ENCODE results near the gene ZNF804B. TPM values are rescaled to one million over a fixed set of nuclear protein-coding genes. Genes with fewer than 3 reads are reported as not detected.

The ZNF804B gene
- total and polyA plus RNA-seq, 2 of the 4 experiments (the other 2 are of a cell fraction): not detected

DNA sequence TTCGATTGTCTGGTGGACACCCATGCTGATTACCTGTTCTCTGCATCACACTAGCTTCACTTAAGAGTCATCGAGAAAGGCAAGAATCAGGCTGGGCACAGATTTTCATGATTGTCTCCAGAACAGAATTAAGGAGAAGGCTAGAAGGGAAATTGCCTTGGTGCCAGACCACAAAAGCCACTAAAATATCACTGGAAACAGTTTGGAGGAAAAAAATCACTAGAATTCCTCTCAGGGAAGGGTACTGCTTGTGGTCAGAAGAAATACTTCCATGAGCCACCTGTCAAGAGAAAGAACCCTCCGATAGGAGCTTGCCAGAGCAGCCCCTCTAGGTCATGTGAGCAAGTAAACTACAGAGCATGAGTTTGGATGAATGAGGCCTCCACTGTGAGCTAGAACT is 305.3 kb downstream of the ZNF804B start:
- Histone ChIP-seq H2BK15ac (ENCODE audit: low read depth, low read length) (no peak overlapping the region), H2AFZ (replicated peaks; ENCODE audit: low read length, poor library complexity) (no peak overlapping the region), H2AK9ac (replicated peaks; ENCODE audit: low read depth, low read length, poor library complexity) (no peak overlapping the region), H4K91ac (ENCODE audit: insufficient read depth, low read depth, low read length) (no peak overlapping the region), H4K8ac (ENCODE audit: low read depth in 2 of 2, low read length in 2 of 2) (no peak overlapping the region), H3K36me3 (ENCODE audit: control insufficient read depth, insufficient read depth, low read length) (no peaks in the 10 kb centered on the region), H4K20me1 (ENCODE audit: insufficient read depth, low read length) (no peaks in the 10 kb centered on the region), H3K14ac (replicated peaks; ENCODE audit: low read depth, low read length) (no peak overlapping the region), H3K4ac (ENCODE audit: low read depth, low read length) (no peak overlapping the region), H2AK5ac (ENCODE audit: low read depth, low read length) (no peak overlapping the region), H3K4me1 (ENCODE audit: control insufficient read depth, insufficient read depth, low read length) (no peaks in the 10 kb centered on the region), H3K27ac (ENCODE audit: insufficient read depth, low read length) (no peak overlapping the region), H3K9me3 (ENCODE audit: control insufficient read depth, insufficient read depth, low read length) (peaks cover 12% of the 10 kb centered on the region), H3K23ac (ENCODE audit: low read depth, low read length) (no peak overlapping the region), H2BK120ac (ENCODE audit: low read depth, low read length) (no peak overlapping the region), H3K4me3 (ENCODE audit: insufficient read depth, low read depth, low read length) (no peak overlapping the region), H3K18ac (ENCODE audit: low read depth, low read length) (no peak overlapping the region), H3K27me3 (ENCODE audit: control insufficient read depth, insufficient read depth, low read length) (no peaks in the 10 kb centered on the region), H2BK20ac (ENCODE audit: low read depth, low read length) (no peak overlapping the region), H3K9me1 (ENCODE audit: insufficient read depth, low read length) (no peaks in the 10 kb centered on the region), H3K79me1 (ENCODE audit: low read depth in 1 of 2, low read length in 2 of 2) (no peaks in the 10 kb centered on the region), H4K5ac (ENCODE audit: low read depth, low read length) (no peak overlapping the region), H3K4me2 (ENCODE audit: low read depth, low read length) (no peak overlapping the region), H2BK5ac (ENCODE audit: low read depth, low read length, poor library complexity, severe bottlenecking) (no peak overlapping the region), H3K56ac (ENCODE audit: extremely low read depth, insufficient read depth, low read length) (no peak overlapping the region), H3K9ac (ENCODE audit: low read depth, low read length) (no peak overlapping the region)
- DNase-seq: no peak
- no CpG with 5 or more reads among the region's 3 CpGs for WGBS, 2 experiments (ENCODE audit: extremely low coverage in 2 of 2, insufficient read length in 1 of 2)
- intact Hi-C loops (cut with micrococcal nuclease) (no loop called here), in situ Hi-C loops (cut with MboI; ENCODE audit: low sequenced_read_pairs) (no loop called here), dilution Hi-C loops (cut with HindIII; ENCODE audit: low sequenced_read_pairs, unreplicated experiment) (no loop called here)
- TF ChIP-seq BHLHE40 (IDR thresholded peaks at IDR 0.05; ENCODE audit: low read depth, low read length) (no peak), FOS (IDR thresholded peaks at IDR 0.05; ENCODE audit: low read depth, low read length) (no peak), MAFK (IDR thresholded peaks at IDR 0.05; ENCODE audit: low read depth, low read length) (no peak), RCOR1 (IDR thresholded peaks at IDR 0.05; ENCODE audit: insufficient replicate concordance, low read length) (no peak), NFE2L2 (IDR thresholded peaks at IDR 0.05; ENCODE audit: low read depth, low read length) (no peak), CEBPB (IDR thresholded peaks at IDR 0.05; ENCODE audit: low read depth, low read length) (no peak), MAZ (IDR thresholded peaks at IDR 0.05; ENCODE audit: borderline replicate concordance, low read depth, low read length) (no peak), RFX5 (IDR thresholded peaks at IDR 0.05; ENCODE audit: low read depth, low read length) (no peak), MXI1 (IDR thresholded peaks at IDR 0.05; ENCODE audit: borderline replicate concordance, low read depth, low read length) (no peak), CHD1 (IDR thresholded peaks at IDR 0.05; ENCODE audit: low read depth, low read length) (no peak), RAD21 (IDR thresholded peaks at IDR 0.05; ENCODE audit: low read length) (no peak), POLR2A (IDR thresholded peaks at IDR 0.05; ENCODE audit: low read depth, low read length) (no peak), SMC3 (IDR thresholded peaks at IDR 0.05; ENCODE audit: low read depth, low read length) (no peak)
- TF ChIP-seq, protein P1, sequence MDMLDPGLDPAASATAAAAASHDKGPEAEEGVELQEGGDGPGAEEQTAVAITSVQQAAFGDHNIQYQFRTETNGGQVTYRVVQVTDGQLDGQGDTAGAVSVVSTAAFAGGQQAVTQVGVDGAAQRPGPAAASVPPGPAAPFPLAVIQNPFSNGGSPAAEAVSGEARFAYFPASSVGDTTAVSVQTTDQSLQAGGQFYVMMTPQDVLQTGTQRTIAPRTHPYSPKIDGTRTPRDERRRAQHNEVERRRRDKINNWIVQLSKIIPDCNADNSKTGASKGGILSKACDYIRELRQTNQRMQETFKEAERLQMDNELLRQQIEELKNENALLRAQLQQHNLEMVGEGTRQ (IDR thresholded peaks at IDR 0.05; ENCODE audit: low read depth, low read length): no peak
- TF ChIP-seq, protein P2, sequence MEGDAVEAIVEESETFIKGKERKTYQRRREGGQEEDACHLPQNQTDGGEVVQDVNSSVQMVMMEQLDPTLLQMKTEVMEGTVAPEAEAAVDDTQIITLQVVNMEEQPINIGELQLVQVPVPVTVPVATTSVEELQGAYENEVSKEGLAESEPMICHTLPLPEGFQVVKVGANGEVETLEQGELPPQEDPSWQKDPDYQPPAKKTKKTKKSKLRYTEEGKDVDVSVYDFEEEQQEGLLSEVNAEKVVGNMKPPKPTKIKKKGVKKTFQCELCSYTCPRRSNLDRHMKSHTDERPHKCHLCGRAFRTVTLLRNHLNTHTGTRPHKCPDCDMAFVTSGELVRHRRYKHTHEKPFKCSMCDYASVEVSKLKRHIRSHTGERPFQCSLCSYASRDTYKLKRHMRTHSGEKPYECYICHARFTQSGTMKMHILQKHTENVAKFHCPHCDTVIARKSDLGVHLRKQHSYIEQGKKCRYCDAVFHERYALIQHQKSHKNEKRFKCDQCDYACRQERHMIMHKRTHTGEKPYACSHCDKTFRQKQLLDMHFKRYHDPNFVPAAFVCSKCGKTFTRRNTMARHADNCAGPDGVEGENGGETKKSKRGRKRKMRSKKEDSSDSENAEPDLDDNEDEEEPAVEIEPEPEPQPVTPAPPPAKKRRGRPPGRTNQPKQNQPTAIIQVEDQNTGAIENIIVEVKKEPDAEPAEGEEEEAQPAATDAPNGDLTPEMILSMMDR (conservative IDR thresholded peaks at IDR 0.05; ENCODE audit: low read depth, low read length): no peak
- TF ChIP-seq, protein P3, sequence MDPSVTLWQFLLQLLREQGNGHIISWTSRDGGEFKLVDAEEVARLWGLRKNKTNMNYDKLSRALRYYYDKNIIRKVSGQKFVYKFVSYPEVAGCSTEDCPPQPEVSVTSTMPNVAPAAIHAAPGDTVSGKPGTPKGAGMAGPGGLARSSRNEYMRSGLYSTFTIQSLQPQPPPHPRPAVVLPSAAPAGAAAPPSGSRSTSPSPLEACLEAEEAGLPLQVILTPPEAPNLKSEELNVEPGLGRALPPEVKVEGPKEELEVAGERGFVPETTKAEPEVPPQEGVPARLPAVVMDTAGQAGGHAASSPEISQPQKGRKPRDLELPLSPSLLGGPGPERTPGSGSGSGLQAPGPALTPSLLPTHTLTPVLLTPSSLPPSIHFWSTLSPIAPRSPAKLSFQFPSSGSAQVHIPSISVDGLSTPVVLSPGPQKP (IDR thresholded peaks at IDR 0.05; ENCODE audit: borderline replicate concordance, low read depth, low read length): no peak
- POLR2A ChIA-PET (ENCODE audit: unreplicated experiment): no interaction called here
- CTCF ChIA-PET: no interaction called here
- BruUV-seq (replicated peaks): no TSS peak
- ATAC-seq (ENCODE audit: low read depth): no peak
